ENCODE measurements around the gene HHIPL1.

HHIPL1 gene

DNA sequence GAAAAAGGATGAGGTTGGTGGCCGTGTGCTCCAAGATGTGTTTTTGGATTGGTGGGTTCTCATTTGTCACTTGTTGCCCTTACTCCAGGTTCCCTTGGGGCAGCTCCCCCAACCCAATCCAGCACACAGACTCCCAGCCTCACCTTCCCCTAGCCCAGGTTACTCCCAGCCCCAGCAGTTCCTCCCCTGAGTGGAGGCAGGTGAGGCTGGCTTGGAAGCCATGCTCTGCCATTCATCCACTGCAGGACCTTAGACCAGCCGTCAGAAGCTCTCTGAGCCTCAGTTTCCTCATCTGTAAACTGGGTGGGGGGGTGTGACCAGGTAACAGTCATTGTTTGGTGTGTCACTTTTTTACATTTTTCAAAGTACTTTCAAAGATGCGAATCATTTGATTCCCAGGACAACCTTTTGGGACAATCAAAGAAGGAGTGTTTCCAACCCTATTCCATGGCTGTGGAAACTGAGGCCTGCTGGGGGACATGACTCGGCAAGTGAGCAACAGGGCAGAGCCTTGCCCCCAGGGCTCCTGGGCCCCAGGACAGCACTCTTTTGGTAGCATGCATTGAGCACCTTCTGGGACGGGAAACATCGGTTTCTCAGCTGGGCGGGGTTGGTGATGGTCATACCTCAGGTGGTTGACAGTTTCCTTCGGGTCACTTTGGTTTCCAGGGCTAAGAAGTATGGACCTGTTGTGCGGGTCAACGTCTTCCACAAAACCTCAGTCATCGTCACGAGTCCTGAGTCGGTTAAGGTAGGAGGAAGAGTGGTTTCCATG, 46.4 kb downstream of the HHIPL1 start:
- no peak for DNase-seq

DNA sequence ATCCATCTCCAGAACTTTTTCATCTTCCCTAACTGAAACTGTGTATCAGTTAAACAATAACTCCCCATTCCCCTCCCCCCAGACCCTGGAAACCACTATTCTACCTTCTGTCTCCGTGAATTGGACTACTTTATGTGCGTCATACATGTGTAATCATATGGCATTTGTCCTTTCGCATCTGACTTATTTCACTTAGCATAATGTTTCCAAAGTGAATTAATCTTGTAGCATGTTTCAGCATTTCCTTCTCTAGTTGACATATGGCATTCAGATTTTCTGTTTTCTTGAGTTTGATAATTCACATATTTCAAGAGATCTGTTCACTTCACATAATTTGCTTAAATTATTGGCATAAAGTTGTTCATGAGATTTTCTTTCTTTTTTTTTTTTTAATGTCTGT, 49.0 kb downstream of the HHIPL1 start:
- no peak for DNase-seq

DNA sequence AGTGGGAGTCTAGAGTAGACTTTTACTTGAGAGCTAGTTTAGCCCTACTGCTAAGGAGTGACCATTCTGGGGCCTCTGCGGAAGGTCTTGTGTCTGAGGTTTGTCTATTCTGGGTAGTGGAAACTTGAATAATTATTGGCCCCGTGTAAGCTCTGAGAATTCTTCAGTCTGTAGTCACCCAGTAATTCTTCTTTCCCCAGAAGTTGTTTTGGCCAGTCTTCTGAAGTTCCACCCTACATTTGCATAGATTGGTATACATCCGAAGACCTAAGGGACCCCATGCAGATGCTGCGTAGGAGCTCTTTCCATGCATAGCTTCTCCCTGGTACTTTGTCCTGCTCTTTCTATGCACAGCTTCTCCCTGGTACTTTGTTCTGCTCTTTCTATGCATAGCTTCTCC, 52.0 kb downstream of the HHIPL1 start:
- no peak for DNase-seq

DNA sequence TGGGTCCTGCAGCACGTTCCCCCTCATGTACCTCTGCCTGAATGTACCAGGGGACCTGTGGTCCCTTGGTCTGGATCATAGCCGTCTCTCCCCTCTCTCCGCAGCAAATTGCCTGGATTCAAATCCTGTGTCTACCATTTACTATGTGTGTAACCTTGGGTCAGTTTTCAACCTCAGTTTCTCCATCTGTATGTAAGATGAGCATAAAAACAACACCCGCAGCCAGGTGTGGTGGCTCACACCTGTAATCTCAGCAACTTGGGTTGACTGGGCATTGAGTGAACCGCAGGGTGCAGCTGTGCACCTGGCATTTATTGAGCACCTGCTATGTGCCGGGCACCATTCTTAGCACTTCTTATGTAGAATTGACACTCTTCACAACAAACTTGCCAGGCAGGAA, 53.3 kb downstream of the HHIPL1 start:
- no peak for DNase-seq

DNA sequence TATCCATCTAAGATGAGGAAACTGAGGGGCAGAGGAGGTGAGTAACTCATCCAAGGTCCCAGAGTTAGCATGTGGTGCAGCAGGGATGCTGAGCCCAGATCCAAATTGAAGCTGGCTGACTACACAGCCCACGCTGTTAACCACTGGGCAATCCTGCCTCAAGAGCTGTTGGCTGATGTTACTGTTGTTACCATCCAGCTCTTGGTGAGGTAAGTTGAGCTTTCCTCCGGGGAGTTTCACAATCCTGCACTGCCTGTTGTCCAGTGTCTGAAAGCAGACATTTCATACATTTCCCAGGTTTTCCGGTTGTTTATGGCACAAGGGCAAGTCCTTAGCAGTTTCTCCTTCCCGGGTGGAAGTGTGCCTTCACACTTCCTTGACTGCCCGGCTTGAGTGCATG, 53.7 kb downstream of the HHIPL1 start:
- no peak for DNase-seq

DNA sequence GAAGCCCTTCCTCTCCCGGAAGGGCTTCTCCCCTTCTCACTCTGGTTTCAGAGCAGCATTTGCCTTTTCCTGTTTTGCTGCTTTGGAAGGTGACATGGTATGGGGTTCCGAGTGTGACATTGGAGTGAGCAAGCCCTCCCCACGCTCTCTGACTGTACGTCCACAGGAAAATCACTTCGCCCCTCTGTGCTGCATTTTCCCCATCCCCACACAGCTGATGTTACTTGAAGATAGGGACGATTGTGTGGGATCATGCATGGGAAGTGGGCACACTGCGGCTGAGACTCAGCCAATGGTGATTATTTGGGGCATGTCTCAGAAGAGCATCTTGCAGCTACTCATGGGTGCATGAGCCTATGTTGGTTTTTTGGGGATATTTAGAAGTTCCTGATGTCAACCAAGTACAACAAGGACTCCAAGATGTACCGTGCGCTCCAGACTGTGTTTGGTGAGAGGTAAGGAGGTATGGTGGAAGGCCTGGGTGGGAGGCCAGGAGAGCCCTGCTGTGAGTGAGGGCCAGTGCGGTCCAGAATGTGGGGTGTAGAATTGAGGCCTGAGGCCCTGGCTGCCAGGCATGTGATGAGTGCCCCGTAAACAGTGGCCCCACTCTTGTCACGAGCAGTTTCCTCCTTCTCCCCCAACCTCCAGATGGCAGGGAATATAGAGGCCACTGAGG, 54.3 kb downstream of the HHIPL1 start:
- DNase-seq: no peak

DNA sequence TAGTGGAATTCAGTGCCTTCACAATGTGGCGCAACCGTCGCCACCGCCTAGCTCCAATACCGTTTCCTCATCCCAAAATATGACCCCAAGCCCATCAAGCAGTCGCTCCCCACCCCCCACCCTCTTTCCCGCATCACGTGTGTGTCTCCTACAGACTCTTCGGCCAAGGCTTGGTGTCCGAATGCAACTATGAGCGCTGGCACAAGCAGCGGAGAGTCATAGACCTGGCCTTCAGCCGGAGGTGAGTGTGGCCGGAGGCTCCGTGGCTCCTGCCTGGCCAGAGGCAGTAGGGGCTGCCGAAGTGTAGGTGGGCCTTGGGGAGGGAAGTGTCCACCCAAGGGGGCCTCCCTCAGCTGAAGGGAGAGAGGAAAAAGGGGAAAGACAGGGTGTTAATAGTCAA, 54.9 kb downstream of the HHIPL1 start:
- no peak for DNase-seq

DNA sequence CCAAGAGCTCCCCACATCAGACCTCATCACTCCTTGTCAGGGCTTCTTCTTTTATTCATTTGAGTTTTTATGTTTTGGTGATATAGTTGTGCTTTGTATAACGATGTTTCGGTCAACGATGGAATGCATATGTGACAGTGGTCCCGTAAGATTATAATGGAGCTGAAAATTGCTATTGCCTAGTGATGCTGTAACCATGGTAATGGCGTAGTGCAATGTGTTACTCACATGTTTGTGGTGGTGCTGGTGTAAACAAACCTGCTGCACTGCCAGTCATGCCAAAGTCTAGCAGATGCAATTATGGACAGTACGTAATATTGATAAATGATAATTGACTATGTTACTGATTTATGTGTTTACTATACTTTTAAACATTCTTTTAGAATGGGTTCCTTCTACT, 55.5 kb downstream of the HHIPL1 start:
- DNase-seq: no peak

DNA sequence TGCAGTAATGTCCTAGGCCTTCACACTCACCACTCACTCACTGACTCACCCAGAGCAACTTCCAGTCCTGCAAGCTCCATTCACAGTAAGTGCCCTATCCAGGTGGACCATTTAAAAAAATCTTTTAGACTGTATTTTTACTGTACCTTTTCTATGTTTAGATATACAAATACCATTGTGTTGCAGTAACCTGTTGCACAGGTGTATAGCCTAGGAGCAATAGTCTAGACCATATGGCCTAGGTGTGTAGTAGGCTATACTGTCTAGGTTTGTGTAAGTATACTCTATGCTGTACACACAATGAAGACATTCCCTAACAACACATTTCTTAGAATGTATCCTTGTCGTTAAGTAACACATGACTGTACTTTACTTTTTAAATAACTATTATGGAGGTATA, 56.3 kb downstream of the HHIPL1 start:
- no peak for DNase-seq

DNA sequence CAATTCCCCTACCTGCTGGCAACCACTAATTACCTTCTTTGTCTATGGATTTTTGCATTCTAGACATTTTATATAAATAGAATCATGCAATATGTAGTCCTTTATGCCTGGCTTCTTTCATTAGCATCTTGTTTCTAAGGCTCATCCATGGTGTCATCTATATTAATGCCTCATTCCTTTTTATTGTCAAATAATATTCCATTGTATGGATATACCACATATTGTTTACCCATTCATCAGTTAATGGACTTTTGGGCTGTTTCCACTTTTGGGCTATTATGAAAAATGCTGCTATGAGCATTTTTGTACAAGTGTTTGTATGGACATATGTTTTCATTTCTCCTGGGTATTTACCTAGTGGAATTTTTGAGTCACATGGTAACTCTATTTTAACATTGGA, 57.2 kb downstream of the HHIPL1 start:
- no peak for DNase-seq

DNA sequence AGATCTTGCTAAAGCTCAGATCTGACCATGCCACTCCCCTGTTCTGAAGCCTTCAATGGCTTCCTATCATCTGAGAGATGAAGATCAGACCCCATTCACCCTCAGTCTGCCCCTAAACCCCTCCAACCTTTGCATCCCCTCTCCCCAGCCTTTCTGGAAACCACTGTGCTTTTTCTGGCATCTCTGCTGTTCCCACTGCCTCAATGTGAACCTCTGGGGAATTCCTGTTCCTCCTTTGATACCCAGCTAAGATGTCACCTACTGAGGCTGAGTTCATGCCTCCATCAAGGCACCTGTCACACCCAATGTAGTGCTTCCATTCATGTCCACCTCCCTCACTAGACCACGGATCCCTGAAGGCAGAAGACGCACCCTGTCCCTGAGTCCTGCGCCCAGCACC, 58.5 kb downstream of the HHIPL1 start:
- no peak for DNase-seq

DNA sequence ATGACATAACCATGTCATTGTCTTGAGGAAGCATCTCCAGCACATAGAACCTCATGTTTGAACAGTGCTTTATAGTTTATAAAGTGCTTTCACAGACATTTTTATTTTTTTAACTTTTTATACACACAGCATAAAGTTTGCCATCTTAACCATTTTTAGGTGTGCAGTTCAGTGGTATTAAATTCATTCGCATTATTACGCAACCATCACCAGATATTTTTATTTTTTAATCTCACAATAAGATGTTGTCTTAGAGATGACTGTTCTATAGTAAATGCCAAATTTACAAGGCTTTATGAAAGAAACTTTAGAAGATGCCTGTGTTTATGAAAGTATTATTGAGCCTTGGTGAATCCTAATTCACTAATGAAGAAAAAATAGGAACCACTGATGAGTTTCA, 59.1 kb downstream of the HHIPL1 start:
- DNase-seq: no peak

DNA sequence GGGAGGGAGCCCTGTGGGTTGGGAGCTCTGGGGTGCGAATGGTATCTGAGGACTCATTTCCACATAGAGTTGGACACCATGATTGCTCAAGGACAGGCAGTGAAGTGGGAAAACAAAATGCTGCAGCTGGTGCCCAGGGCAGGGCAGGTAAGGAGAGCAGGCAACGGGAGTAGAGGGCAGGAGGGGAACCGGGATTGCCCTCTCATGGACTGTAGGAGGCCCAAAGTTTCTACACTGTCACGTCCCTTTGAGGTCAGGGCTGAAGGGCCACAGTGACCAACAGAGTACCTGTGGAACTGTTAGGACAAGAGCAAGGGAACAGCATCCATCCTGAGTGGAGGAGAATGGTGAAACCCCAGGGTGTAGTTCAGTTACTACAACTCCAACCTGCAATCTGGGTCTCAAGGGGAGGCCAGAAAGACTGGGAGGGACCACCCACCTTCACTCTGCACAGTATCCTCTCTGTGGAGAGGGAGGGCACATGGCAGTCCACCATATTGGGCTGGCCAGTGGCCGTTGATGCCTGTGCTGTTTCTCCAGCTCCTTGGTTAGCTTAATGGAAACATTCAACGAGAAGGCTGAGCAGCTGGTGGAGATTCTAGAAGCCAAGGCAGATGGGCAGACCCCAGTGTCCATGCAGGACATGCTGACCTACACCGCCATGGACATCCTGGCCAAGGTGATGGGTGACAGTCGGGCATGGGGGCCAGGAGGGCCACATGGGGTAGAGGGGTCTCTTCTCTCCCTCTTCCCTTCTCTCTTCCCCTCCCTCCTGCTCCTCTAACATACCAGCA, 61.4 kb downstream of the HHIPL1 start:
- DNase-seq: no peak

DNA sequence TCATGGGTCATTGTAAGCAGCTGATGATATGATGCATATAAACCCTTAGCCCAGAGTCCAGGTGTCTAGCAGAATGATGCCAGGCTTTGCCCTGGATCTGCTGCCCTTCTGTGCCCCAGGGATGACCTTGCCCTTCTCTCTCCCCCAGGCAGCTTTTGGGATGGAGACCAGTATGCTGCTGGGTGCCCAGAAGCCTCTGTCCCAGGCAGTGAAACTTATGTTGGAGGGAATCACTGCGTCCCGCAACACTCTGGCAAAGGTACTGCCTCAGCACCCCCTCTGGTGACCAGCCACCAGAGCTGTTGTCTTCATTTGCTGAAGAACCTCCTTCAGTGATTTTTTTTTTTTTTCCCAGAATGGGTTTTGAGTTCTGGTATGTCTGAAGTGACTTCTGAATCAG, 62.5 kb downstream of the HHIPL1 start:
- DNase-seq: no peak

DNA sequence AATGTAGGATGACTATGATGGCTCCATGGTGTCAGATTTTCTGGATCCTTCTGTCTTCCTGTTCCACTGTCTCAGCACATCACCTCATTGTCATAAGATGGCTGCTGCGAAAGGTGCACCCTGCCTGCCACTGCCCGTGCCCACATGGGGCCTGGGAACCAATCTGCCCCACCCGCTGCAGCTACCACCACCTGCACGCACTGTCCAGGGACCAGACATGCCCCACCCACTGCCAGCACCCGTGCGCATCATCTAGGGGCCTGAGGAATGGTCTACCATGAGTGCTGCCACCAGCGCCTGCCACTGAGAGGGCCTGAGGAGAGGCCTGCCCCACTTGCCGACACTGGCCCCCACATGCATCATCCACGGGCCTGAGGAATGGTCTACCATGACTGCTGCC, 63.0 kb downstream of the HHIPL1 start:
- DNase-seq: no peak

DNA sequence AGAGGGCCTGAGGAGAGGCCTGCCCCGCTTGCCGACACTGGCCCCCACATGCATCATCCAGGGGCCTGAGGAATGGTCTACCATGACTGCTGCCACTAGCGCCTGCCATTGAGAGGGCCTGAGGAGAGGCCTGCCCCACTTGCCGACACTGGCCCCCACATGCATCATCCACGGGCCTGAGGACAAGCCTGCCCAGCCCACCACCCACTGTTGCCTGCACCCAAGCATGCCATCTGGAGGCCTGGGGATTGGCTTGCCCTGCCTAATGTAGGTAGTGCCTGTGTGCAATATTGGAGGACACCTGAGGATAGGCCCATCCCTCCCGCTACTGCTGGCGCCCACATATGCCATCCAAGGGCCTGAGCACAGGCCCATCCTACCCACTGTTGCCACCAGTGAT, 63.5 kb downstream of the HHIPL1 start:
- DNase-seq: no peak

DNA sequence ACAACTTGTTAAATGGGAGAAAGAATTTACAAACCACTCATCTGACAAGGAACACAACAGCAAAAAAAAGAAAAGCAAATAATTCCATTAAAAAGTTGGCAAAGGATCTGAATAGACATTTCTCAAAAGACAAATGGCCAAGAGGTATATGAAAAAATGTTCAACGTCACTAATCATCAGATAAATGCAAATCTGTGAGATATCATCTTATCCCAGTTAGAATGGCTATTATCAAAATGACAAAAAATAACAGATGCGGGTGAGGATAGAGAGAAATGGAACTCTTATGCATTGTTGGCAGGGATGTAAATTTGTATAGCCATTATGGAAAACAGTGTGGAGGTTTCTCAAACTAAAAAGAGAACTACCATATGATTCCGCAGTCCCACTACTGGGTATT, 69.0 kb downstream of the HHIPL1 start:
- no peak for DNase-seq

DNA sequence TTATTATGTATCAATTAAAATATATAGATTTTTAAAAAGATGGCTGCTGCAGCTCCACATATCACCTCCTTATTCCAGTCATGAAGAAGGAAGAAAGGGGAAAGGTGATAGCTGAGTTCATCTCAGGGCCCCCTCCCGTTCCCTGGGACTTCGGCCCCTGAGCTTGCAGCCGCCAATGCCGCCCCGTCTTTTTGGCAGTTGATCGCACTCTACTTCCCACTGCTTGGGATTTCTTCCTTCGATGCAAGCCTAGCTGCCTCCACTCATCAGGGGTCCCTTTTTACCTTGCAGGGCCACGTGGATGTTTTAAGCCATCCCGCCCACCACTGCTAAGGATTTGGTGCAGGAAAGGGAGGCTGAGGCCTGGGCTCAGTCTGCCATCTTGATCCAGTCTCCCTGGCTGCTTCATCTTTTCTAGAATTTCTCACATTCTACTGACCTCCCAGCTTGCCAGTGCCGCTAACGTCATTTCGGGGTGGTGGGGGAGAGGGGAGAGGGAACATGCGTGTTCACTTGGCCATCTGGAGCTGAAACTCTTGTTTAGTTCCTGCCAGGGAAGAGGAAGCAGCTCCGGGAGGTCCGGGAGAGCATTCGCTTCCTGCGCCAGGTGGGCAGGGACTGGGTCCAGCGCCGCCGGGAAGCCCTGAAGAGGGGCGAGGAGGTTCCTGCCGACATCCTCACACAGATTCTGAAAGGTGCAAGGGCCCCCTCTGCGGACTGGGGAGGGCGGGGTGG, 70.5 kb downstream of the HHIPL1 start:
- no peak for DNase-seq

DNA sequence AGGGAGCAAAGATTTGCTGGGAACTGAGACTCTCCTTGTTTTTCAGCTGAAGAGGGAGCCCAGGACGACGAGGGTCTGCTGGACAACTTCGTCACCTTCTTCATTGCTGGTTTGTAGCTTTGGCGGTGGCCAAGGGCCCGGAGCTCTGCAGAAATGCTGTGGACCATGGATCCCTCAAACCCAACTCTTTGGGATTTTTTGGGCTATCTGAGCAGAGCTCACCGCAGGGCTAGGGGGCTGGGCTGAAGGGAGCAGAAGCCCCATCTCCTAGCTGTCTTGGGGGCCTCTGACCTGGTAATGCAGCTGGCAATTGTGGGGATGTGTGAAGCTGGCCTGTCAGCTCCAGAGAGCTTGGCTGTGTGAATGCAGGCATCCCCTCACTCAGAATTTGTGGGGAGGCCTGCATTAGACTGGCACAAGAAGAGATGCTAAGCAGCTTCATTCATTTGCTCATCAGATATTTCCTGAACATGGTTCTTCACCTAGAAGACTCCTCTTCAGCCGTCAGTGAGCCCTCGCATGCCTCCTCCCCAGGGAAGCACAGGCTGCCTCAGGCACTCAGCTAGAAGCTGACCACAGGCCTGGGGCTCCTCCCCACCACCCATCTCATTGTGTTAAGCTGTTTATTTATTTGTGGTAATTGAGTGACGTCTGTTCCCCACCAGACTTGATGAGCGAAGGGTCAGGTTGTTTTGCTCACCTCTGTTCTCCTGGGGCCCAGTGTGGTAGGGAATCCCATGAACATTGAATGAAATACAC, 71.3 kb downstream of the HHIPL1 start:
- no peak for DNase-seq

DNA sequence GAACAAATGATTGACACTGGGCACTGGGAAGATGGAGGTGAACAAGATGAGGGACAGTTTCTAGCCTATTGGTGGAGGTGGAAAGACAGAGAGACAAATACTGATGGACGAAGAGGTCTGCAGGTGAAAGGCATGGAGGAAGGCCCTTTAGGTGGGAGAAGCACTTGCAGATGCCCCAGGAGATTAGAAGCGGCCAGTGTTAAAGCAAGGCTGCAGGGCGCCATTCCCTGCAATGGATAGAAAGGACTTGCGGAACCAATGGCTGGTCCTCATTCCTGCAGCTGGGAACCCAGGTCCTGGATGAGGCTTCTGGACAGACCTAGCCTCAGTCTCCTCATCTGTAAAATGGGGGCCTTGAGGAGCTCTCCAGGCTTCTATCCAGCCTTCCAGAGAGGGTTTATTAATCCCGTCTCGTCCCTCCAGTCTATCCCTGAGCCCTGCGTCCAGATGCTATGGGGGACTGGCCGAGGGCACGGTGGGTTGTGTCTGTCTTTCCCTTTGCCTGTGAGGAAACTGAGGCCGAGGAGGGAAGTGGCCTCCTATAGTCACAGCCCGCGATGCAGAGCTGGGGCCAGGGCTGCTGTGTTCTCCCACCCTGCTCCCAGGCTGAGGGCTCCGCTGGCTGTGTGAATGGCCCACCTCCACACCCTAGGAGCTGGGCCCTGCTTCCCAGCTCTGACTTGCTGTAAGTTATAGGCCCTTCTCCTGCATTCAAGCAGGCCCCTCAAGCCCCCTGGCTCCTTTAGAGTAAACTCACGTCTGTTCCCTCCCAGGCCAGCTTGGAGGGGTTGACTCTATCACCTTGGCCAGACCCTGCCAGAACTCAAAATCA, 72.1 kb downstream of the HHIPL1 start:
- DNase-seq: no peak

DNA sequence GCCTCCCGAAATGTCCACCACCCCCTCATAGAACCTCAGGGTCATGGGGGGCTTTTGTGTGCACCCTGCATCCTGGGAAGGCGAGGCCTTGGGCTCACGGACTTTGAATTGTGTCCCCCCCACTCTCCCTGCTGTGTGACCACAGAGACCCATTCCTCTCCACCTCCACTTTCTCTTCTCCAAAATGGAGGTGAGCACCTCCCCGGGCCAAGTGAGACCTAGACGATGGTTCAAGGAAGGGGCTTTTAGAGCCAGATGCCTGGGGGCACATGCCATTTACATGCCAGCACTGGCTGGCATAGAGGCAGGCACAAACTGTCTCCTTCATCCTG, 72.7 kb downstream of the HHIPL1 start:
- DNase-seq: no peak
